Stimulated activated CD4-positive, alpha-beta T cell treated with anti-CD3 and anti-CD28 coated beads, Interleukin-15, amount 100 ng/mL, for 1 hour (primary cell): ENCODE measurements around the gene PLEKHM3.
"Not testable (repeated sequence)": the region's sequence is repeated elsewhere in the genome, so short reads cannot be mapped to it uniquely, and the experiment has no call there.

Experiments used
- DNase-seq, 2 donors: peaks; one replicate each; pipeline ENCODE4 v3.0.0-alpha.2; 2020; ENCODE audit warnings: low read depth in 1 of 2, low spot score in 1 of 2

The PLEKHM3 gene

GRCh38 chr2:207830778-207831438 is 194.4 kb downstream of the PLEKHM3 start:
- no peak for DNase-seq

DNA sequence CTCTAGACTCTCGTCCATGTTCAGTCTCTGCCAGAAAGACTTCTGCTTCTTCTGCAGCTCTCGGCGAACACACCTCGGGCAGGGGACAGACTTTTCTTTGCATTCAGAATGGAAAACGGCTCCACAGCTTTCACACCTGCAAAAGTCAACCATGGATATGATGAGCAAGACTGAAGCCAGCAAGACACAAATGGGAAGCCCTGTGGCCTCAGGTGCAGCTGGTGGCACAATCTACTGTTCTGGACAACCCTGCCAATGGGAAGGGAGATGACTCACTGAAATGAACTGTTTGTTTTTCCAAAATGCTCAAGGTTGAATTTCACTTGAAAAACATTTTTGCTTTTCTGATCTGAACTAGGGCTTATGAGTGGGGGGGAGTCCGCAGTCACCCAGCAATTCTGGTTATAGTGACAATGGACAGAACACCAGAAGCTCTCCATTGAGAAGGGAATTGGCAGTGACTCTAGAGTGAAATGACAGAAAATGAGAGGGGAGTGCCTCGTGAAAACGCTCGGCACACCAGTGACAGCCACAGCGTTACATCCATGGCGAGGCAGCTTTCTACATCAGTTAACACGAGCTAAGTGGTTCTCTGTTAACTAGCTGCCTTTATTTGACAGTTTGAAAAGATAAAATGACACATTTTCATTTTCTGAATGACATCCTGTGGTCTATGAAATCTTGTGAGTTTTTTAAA is 196.8 kb downstream of the PLEKHM3 start:
- DNase-seq: no peak

GRCh38 chr2:207825978-207826377 is 199.3 kb downstream of the PLEKHM3 start:
- DNase-seq: no peak

DNA sequence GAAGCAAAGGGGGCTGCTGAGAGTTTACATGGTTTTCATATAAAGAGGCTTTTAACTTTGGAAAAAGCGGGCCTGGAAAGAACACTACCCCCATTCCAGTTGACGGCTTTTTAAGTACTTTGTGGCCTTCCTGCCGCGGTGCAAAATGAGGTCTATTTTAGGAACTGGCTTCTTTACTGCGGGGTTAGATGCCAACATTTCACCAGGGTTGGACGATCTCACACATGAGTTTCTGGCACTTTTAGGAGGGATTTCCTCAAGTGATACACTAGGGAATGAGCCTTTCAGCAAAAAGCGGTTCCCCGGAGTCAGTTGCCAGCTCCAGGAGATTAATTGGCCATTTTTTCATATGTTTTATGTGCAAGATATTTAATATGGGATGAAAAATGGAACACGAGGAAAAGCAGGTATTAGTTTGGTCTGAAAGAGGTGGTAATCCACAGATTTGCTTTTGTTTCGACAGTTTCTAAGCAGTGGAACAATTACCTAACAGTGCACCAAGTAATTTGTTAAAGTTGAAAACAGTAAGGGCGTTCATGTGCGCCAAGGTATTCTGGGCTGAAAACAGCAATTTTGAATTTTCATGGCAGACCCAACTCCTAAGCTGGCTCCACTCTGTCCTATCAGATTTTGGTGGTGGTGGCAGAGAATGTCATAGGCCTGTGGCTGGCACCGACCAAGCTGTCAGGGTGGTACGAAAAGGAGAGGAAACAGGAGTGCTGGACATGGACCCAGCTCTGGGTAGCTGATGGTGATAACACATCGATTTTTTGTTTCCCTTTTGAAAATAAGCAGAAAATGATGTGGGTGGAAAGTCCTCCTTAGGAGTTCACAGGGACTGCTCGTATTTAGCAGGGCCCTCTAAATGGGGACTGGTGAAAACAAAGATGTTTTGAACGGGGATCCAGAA is 200.0 kb downstream of the PLEKHM3 start:
- DNase-seq: no peak

DNA sequence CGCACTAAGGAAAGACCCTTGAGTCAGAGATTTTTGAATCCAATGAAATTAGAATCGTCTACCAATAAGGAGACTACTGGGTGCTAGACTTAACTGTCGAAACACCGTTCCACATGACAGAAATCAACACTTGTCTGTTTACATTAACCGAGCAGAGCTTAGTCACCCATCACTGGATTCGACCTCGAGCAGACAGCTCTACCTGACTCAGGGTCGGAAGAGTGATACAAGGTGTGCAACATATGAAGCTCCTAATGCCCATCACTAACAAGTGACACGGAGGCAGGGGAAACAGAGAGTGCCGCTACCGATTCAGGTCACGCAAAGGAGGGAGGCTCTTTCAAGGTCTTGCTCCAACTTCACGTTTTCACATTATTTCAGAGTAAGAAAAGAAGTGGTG is 201.5 kb downstream of the PLEKHM3 start:
- no peak for DNase-seq

GRCh38 chr2:207819839-207820784 is 205.2 kb downstream of the PLEKHM3 start:
- no peak for DNase-seq

- no peak for DNase-seq
Measured at GRCh38 chr2:207819021-207819797, 206.1 kb downstream of the PLEKHM3 start.

- no peak for DNase-seq
Measured at GRCh38 chr2:207816546-207816945, 208.8 kb downstream of the PLEKHM3 start.

- no peak for DNase-seq
Measured at GRCh38 chr2:207815254-207815653, 210.1 kb downstream of the PLEKHM3 start.

GRCh38 chr2:207813942-207814341 is 211.4 kb downstream of the PLEKHM3 start:
- DNase-seq: no peak

DNA sequence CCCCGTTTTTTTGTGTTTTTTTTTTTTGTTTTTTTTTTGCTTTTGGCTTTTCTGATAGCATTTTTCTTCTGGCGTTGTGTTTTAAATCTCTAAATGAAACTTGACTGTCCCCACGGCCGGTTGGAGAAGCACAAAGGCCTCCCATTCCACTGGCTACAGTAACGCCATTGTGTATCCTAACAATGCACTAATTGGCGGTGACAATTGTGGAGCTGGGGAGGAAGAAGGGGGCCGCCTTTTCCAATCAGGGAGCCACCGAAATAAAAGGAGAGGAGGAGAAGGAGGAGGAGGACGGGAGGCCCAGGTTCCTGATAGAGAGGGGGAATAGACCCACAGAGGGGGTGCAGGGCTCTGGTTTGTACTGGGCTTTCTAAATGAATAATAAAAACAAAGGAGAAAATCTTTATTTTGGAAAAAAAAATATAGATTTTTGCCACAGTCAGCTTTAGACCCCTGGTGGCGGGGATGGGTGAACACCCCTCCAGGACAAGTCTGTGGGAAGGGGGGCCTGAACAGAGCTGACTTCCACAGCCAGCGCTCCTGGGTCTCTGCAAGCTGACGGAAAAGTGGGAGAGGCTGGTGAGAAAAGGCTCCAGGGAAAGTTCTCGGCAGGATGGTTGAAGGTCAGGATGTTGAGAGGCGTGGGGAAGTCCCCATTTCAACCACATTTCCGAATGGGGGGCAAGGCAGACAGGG is 212.0 kb downstream of the PLEKHM3 start:
- DNase-seq: no peak

GRCh38 chr2:207812726-207813080 is 212.6 kb downstream of the PLEKHM3 start:
- no peak for DNase-seq

- no peak for DNase-seq
Measured at GRCh38 chr2:207812058-207812725, 213.1 kb downstream of the PLEKHM3 start.

DNA sequence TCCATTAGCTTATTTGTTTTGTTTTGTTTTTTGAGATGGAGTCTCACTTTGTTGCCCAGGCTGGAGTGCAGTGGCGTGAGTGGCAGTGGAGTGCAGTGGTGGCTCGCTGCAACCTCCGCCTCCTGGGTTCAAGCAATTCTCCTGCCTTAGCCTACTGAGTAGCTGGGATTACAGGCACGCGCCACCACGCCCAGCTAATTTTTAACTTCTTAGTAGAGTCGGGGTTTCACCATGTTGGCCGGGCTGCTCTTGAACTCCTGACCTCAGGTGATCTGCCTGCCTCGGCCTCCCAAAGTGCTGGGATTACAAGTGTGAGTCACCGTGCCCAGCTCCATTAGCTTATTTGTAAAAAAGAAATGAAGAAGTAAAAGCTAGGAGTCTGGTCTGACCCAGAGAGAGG is 213.7 kb downstream of the PLEKHM3 start:
- DNase-seq: not testable (repeated sequence)

- DNase-seq: no peak
Measured at GRCh38 chr2:207810200-207810788, 215.0 kb downstream of the PLEKHM3 start.

DNA sequence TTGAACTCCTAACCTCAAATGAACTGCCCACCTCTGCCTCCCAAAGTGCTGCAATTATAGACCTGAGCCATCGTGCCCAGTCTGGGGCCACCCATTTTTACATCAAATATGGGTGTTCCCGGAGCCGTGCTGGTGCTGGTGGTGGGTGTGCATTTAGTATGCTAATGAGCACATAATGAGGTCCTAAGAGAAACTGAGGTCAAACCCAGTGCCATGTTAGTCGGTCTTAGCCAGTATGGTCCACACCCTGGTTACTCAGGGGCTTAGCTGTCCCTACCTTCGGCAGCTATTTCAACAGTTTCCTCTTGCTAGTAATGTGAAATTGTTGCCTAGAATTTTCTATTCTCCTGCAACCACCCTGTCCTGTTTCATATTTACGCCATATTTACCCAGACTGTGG is 217.2 kb downstream of the PLEKHM3 start:
- DNase-seq: no peak

GRCh38 chr2:207807516-207807915 is 217.8 kb downstream of the PLEKHM3 start:
- no peak for DNase-seq

- no peak for DNase-seq
Measured at GRCh38 chr2:207805566-207806226, 219.6 kb downstream of the PLEKHM3 start.
